Measurements from ENCODE around the gene NUDCD3.

DNA sequence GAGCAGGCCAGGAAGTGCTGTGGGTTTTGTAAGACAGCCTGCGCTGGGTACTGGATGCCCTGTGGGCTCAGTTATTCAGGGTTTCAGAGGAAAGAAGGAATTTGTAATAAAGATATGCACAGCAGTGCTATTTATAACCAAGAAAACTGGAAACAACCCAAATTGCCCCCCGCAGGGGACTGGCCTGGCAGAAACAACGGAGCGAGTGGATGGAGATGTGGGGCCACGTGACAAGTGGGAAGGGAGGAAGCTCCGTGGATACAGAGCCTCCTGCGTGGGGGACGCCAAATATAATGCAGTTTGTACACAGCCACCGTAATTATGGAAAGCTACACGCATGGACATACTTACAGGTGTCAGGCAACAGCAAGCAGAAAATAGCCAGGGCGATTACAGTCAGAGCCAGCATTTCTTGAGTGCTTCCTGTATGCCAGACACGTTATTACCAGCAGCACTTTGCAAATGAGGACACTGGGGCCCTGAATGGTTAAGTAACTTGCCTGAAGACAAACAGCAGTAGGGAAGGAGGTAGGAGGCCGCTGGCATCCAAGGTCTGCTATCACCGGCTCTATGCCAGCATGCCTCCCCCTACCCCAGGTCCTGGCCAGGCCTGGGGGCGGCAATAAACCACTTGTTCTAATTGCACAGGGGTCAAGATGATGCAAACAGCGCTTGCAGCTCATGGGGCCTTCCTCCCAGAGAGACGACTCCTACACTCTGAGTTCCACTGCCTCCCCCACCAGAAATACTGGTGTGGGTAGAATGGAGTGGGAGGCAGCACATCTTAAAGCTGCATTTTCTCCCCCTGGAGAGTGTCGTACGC is 156.3 kb downstream of the NUDCD3 start:
- TF ChIP-seq, protein P1, sequence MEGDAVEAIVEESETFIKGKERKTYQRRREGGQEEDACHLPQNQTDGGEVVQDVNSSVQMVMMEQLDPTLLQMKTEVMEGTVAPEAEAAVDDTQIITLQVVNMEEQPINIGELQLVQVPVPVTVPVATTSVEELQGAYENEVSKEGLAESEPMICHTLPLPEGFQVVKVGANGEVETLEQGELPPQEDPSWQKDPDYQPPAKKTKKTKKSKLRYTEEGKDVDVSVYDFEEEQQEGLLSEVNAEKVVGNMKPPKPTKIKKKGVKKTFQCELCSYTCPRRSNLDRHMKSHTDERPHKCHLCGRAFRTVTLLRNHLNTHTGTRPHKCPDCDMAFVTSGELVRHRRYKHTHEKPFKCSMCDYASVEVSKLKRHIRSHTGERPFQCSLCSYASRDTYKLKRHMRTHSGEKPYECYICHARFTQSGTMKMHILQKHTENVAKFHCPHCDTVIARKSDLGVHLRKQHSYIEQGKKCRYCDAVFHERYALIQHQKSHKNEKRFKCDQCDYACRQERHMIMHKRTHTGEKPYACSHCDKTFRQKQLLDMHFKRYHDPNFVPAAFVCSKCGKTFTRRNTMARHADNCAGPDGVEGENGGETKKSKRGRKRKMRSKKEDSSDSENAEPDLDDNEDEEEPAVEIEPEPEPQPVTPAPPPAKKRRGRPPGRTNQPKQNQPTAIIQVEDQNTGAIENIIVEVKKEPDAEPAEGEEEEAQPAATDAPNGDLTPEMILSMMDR (IDR thresholded peaks at IDR 0.05), result no peak
- TF ChIP-seq ZFX (IDR thresholded peaks at IDR 0.05; ENCODE audit: borderline replicate concordance), result no peak
